Measurements from ENCODE around the gene MAPK1IP1L.
A peak's percentile ranks its signal among the peaks of the same experiment; 100 is the strongest.

Gene MAPK1IP1L

GRCh38 chr14:55097881-55098560, 46.6 kb downstream of the MAPK1IP1L start:
- no peak for DNase-seq (ENCODE audit: low read depth)

GRCh38 chr14:55098561-55098898, 47.1 kb downstream of the MAPK1IP1L start:
- no peak for DNase-seq (ENCODE audit: low read depth)

- DNase-seq (ENCODE audit: low read depth), result no peak
Observed at GRCh38 chr14:55099756-55100155, 48.3 kb downstream of the MAPK1IP1L start.

GRCh38 chr14:55101698-55102097, 50.3 kb downstream of the MAPK1IP1L start:
- DNase-seq (ENCODE audit: low read depth), result no peak

DNA sequence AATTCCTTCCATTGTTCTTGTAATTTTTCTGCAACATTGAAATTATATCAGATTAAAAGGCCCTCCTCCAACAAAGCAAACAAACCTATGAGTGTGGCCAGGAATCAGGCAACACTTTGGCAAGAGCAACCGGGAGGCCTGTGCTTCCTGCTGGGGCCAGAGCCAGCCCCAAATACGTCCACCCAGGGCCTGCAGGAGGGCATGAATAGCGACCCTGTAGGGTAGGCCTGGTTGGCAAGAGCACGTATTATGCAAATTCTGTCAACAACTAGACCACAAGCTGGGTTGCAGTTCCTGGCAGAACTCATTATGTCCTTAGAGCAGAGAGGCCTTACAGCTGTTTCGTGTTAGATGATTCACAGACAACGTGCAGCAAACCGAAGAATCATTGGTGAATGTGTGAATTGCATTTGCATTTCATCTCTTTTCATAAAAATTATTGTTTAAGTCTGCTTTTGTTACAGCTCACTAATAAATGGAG, 50.7 kb downstream of the MAPK1IP1L start:
- peak; percentile 93 for DNase-seq (ENCODE audit: low read depth)

DNA sequence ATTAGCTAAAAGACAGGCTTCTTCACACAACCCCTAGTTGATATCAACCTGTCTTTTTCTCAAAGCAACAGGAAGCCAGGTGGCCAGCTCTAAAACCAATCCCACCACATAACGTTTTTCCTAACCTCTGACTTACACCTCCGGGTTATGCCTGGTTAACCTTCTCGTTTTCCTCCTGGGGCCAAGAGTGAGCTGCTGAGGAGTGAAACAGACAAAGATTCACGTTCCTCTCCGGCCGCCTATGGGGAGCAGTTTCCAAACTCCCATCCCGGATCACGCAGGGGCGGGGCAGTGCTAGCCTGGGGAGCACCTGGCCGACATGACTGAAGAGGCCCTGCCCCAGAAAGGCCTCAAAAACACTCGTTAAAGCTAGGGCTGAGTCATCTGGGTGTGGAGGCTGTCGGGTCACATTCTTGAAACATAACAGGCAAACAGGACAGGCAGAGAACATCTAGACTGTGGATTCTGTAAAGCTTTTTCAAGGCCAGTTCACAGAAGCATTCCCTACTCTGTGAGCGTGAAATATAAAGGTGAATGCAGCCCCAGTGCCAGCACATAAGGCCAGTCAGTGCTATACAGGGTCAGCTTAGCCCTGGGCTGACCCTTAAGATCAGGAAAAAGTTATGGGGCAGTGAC, 51.7 kb downstream of the MAPK1IP1L start:
- peak; percentile 91 for DNase-seq (ENCODE audit: low read depth)

DNA sequence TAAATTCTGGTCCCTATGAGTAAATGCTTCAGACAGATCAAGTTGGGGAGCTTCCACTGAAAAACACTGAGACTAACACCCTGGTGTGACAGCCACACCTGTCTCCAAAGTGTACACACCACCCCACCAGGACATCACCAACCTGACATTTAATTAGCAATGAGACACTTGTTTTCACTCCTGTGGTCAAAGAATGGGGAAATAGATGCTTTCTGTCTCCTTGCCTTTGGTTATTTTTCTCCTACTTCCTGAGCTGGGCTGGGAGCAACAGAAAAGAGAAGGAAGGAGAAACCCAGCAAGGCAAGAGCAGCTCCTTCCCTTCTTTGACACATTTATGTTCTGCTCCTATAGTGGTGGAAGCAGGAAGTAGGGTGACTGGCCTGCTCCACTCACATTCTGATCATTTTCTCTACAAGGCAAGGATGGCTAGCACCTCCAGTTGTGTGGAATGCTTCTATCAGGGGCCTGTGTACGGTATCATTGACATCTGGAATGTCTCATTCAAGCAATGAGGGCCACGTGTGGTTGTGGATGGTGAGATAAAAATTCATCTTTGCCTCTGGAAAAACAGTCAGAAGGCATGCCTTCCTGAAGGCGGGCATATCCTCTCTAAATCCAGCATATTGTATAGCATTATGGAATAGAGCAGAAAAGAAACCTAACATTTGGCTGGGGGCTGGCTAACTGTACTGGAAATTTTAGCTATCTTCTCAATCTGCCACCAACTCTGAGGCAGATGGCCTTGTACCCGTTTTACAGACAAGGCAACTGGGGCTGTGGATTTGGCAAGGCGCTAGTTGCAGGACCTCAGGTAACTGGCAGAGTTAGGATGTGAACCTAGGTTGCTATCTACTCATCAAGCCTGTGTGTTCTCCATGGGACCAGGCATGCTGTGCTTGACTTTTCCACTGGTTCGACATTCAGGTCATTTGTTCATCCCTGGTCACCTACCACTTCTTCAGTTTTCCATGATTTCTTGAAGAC, 52.8 kb downstream of the MAPK1IP1L start:
- no peak for DNase-seq (ENCODE audit: low read depth)

DNA sequence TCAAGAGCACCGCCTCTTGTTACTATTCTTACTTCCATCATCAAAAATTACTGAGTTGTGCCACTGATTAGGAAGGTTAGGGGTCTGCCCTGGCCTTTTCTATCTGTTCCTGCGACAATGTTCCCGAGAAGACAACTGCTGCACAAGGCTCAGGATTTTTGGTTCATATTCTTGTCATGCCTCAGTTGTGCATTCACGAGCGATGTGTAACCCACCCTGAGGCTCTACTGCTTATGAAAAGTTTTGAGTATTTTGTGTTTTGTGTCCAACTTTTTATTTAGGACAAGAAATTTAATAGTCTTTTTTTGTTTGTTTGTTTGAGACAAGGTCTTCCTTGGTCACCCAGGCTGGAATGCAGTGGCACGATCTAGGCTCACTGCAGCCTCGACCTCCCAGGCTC, 54.5 kb downstream of the MAPK1IP1L start:
- DNase-seq (ENCODE audit: low read depth), result no peak

DNA sequence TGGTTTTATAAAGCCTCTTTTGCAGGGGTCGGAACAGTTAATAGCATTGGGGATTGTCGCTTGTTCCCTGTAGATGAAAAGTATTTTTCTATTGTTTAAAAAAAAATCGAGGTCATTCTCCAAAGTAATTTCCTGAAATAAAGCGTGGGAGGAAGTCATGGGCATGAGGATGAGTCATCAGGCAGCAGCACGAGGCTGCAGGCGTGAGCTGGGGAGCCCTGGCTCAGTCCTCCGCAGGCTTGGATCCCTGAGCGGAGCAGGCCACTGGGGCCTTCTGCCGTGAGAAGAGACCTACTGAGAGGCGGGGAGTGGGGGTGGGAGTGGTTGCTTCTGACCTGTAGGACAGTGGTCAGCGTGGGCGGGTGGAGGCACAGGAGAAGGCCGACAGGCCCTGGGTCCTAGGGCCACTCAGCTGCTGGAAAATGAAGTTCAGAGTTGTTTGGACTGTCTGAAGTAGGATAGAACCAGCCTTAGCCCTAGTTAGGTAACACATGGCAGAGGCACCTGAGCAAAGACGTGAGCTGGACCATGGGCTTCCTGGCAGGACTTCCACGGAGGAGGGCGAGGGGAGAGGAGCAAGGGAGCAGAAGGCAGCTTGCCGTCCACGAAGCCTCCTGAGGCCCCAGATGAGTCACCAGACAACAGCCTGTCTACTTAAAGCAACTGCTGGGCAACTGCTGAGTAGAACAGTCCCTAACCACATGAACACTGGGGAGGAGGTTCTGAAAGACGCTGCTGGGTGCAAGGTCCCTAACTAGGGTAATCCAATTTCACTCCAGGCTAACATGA, 56.5 kb downstream of the MAPK1IP1L start:
- no peak for DNase-seq (ENCODE audit: low read depth)

DNA sequence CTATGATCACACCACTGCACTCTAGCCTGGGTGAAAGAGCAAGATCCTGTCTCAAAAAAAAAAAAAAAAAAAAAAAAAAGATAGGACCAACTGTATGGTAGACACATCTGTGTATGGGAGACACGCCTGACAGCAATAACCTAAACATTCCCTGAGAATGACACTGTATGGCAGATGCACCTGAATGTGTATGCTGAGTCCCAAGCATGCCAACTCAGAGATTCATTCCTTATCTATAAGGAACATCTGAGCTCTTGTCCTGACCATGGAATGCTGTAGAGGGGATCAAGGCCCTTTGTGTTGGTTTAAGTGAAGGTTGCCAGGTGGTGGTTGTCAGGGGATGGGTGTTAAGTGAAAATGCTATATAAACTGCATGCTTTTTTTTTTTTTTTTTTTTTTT, 58.4 kb downstream of the MAPK1IP1L start:
- DNase-seq (ENCODE audit: low read depth), result no peak

DNA sequence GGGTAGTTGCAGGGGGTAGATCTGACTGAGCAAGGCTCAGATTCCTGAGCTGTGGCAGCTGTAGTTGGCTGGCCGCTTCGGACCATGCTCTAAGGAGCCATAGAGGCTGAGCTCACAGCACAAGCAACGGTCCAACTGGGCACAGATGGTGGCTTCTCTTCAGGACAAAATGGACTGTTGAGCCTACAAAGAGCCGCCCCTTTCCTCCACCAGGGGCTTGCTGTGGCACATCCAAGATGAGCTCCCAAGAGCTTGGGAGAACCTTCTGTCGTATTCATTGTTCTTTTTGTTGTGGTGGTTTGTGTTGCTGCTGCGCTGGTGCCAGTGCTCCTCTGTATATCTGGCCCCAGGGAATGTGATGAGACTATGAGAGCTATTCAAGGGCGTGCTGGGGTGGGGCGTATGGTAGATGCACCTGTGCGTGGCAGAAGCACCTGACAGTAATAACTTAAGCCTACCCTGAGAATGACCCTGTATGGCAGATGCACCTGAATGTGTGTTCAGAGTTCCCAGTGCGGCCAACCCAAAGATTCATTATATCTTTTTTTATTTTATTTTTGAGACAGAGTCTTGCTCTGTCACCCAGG, 59.8 kb downstream of the MAPK1IP1L start:
- no peak for DNase-seq (ENCODE audit: low read depth)

- DNase-seq (ENCODE audit: low read depth), result no peak
Observed at GRCh38 chr14:55114720-55115119, 63.3 kb downstream of the MAPK1IP1L start.

DNA sequence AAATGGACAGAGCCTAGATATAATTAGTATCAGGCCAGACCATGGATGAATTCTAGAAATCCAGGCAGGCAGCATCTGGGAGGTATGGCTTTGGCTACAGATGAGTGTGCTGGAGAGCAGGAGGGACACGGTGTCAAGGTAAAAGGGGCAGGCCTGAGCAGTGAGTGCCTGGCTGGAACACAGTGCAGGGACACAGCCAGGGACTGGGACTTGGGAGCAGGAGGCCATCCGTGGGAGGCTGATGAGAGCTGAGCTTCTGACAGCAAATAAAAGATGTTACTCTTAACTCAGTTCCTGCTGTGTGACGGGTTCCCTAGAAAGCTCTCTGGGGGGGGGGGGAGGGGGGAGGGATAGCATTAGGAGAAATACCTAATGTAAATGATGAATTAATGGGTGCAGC, 64.0 kb downstream of the MAPK1IP1L start:
- no peak for DNase-seq (ENCODE audit: low read depth)

GRCh38 chr14:55115861-55116245, 64.4 kb downstream of the MAPK1IP1L start:
- no peak for DNase-seq (ENCODE audit: low read depth)

DNA sequence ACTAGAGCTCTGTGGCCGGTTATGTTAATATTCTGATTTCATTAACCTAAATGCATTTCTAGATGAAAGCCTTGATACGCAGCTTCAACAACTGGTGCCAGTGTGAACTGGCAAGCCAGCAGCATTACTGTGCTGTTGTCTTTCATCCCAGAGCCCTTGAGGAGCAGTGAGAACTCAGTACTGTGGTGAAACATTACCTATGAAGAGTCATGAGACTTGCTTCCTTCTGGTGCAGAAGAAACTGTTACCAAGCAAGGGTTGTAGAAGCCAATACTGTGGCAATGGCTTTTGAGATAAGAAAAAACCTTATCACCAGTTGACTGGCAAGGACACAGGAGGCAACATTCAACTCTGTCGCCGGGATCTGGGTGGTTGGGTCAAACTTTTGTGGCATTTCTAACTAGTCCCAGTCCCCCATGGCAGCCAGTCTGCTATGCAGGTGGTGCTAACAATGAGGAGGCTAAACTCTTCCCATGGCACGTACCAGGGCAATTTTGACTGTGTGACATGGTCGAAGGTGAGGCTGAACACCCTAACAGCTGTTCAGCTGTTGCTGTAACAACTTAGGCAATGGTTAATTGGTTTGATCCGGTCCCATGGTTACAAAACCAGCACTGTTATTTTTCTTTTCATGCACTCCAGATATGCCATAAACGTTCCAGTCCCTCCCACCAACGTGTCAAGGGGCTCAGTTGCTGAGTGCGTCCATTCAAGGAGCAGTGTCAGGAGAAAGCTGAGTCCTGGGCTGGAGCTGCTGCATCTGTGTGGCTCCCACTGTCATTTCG, 65.0 kb downstream of the MAPK1IP1L start:
- no peak for DNase-seq (ENCODE audit: low read depth)

DNA sequence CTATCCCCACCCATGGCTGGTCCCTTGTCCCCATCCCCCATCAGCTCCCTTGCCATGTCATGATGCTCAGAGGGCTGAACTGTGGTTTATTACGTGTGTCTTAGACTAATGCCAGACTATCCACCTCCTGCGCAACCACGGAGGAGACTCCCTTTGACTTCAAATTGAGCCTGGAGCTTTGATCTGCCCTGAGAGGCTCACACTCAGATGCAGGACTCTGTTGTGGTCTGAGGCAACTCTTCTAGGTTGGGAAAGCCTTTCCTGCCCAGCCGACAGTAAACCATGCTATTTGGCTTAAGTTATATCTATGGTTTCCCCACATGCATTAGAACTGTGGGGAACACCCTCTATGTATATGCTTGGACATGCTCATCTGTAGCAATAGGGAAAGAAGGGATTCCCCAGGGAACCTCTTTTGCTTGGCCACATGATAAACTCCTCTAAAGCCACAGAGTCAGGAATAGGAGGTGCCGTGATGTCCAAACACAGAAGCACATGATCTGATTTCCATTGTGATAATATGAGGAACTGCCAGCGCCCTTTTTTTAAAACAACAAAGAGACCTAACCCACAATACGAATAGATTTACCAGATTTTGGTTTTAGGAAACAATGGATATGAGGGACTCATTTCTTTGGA, 66.5 kb downstream of the MAPK1IP1L start:
- DNase-seq (ENCODE audit: low read depth), result no peak

GRCh38 chr14:55118761-55119160, 67.3 kb downstream of the MAPK1IP1L start:
- no peak for DNase-seq (ENCODE audit: low read depth)
